ENCODE results near the gene RREB1.

GRCh38 chr6:7295916-7296315 is 188.2 kb downstream of the RREB1 start:
- TF ChIP-seq, protein P1, sequence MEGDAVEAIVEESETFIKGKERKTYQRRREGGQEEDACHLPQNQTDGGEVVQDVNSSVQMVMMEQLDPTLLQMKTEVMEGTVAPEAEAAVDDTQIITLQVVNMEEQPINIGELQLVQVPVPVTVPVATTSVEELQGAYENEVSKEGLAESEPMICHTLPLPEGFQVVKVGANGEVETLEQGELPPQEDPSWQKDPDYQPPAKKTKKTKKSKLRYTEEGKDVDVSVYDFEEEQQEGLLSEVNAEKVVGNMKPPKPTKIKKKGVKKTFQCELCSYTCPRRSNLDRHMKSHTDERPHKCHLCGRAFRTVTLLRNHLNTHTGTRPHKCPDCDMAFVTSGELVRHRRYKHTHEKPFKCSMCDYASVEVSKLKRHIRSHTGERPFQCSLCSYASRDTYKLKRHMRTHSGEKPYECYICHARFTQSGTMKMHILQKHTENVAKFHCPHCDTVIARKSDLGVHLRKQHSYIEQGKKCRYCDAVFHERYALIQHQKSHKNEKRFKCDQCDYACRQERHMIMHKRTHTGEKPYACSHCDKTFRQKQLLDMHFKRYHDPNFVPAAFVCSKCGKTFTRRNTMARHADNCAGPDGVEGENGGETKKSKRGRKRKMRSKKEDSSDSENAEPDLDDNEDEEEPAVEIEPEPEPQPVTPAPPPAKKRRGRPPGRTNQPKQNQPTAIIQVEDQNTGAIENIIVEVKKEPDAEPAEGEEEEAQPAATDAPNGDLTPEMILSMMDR (IDR thresholded peaks at IDR 0.05; ENCODE audit: borderline replicate concordance, extremely low read depth, low read length, poor library complexity, severe bottlenecking) = no peak
- TF ChIP-seq EZH2 (IDR thresholded peaks at IDR 0.05; ENCODE audit: borderline replicate concordance, low read depth, low read length, severe bottlenecking) = no peak
